ENCODE results near the gene CCIN.
"Not testable (repeated sequence)": the region's sequence is repeated elsewhere in the genome, so short reads cannot be mapped to it uniquely, and the experiment has no call there.

Gene CCIN

GRCh38 chr9:36141288-36141687 is 27.9 kb upstream of the CCIN start:
- DNase-seq = no peak

- no peak for DNase-seq
Measured at GRCh38 chr9:36141761-36142160, 27.4 kb upstream of the CCIN start.

- DNase-seq = no peak
Measured at GRCh38 chr9:36142510-36143244, 26.5 kb upstream of the CCIN start.

GRCh38 chr9:36143245-36143641 is 25.9 kb upstream of the CCIN start:
- DNase-seq = no peak

DNA sequence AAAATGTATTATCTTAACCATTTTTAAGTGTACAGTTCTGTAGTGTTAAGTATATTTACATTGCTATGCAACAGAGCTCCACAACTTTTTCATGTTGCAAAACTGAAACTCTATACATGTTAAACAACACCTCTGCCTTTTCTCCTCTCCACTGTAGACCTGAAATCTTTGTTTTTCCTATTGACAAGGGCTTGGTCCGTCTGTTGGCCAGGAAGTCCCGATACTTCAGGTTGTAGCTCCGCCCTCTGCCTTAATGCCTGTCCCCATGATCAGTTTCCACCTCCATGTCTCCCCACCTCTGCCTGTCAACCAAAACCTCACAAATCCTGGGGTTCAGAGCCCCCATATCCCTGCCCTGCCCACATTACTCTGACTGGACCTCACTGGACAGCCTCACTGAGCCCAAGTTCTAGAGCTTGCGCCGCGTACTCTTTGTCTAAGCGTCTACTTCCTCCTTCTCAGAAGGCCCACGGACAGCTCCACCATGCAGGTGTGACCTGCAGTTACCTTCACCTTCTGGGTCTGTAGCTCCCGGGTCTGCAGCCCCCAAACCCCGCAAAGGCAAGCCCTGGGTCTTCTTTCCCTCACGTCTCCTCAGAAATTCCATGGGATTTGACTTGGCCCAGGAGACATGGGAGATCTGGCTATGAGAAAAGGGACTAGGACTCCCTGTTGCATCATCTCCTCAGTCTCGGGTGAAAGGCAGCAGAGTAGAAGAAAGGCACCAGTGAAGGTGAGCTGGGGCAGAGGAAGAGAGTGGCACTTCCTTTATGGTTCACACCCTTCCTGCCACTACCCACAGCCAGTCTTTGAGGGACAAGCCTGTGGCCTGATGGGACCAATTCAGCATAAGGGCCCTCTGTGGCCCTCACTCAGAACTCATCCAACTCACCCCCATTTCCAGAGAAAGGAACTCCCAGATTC is 24.6 kb upstream of the CCIN start:
- DNase-seq = peak; percentile 55

- no peak for DNase-seq
Measured at GRCh38 chr9:36145970-36146369, 23.2 kb upstream of the CCIN start.

DNA sequence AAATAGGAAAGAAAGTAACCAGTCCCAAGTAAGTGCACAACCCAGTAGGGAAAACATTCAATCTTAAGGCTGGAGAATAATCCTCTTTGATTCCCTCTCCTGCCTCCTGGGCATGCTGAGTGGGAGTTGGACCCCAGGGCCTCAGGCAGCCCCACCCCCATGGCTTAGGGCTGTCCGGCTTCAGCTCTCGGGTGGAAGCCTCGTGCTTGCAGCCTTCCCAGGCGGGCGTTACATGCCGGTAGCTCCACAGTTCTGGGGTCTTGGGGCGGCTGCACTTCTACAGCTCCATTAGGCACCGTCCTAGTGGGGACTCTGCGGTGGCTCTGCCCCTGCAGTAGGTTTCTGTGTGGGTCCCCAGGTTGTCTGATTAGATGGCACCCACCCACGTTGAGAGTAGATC is 22.5 kb upstream of the CCIN start:
- DNase-seq = no peak

DNA sequence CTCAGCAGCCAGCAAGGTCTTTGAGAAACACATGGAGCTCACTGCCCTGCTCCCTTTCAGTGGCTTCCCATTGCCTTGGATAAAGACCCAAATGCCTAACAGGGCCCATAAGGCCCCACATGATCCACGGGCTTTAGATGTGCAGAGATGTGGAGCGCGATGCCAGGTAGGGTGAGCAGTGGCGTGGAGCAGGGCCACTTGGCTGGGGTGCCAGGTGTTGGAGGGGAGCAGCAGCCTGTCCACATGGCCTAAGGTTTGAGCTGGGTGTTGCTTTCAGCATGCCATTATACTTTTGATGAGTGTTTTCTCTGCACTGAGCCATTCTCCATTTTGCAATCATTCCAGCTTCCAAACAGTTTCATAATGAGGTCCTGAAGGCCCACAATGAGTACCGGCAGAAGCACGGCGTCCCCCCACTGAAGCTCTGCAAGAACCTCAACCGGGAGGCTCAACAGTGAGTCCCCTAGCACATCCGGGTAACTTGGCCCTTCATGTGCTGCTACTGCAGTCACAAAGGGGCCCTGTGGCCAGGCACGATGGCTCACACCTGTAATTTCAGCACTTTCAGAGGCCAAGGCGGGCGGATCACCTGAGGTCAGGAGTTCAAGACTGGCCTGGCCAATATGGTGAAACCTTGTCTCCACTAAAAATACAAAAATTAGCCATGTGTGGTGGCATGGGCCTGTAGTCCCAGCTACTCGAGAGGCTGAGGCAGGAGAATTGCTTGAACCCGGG is 21.6 kb upstream of the CCIN start:
- DNase-seq = no peak

GRCh38 chr9:36148311-36149051 is 20.7 kb upstream of the CCIN start:
- DNase-seq = peak; percentile 84

DNA sequence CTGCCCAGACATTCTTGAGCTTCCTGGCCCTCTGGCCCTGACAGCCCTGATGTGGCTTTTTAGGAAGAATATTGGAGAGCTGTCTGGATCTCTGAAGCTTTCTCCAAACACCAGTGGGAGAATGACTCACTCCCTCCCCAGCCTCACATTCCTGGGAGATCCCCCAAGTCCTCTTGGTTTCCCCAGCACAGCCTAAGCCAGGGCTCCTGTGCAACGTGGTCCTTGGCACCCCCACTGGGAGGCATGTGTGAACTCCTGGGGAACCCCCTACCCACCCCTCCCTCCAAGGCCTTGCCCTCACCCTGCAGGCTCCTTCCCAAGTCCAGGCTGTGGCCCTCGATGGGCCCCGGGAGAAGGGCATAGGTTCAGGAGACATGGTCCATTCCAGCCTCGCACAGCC is 20.0 kb upstream of the CCIN start:
- no peak for DNase-seq

- DNase-seq = no peak
Measured at GRCh38 chr9:36150574-36151315, 18.4 kb upstream of the CCIN start.

GRCh38 chr9:36151316-36152210 is 17.6 kb upstream of the CCIN start:
- peak; percentile 92 for DNase-seq

GRCh38 chr9:36152741-36153438 is 16.3 kb upstream of the CCIN start:
- DNase-seq = no peak

GRCh38 chr9:36153746-36154145 is 15.4 kb upstream of the CCIN start:
- no peak for DNase-seq

- DNase-seq = peak; percentile 67
Measured at GRCh38 chr9:36154331-36154952, 14.7 kb upstream of the CCIN start.

DNA sequence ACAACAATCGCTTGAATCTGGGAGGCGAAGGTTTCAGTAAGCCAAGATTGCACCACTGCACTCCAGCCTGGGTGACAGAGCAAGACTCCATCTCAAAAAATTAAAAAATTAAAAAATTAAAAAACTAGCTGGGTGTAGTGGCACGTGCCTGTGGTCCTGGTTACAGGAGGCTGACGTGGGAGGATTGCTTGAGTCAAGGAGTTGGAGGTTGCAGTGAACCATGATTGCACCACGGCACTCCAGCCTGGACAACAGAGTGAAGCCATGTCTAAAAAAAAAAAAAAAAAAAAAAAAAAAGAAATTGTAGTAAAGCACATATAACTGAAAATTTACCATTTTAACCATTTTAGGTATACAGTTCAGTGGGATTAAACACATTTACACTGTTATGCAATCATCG is 13.1 kb upstream of the CCIN start:
- no peak for DNase-seq

GRCh38 chr9:36158122-36158521 is 11.1 kb upstream of the CCIN start:
- DNase-seq = no peak

GRCh38 chr9:36158917-36159316 is 10.3 kb upstream of the CCIN start:
- no peak for DNase-seq

- DNase-seq = not testable (repeated sequence)
Measured at GRCh38 chr9:36159509-36159908, 9.7 kb upstream of the CCIN start.

DNA sequence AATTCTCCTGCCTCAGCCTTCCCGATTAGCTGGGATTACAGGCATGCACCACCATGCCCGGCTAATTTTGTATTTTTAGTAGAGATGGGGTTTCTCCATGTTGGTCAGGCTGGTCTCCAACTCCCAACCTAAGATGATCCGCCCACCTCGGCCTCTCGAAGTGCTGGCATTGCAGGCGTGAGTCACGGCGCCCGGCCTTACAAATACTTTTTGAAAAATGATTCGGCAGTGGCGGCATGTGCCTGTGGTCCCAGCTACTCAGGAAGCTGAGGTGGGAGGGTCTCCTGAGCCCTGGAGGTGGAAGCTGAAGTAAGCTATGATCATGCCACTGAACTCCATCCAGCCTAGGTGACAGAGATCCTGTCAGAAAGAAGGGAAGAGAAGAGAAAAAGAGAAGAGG is 9.1 kb upstream of the CCIN start:
- DNase-seq = not testable (repeated sequence)
